ENCODE measurements around the gene DOCK7. TPM values are rescaled to one million over a fixed set of nuclear protein-coding genes. Genes with fewer than 3 reads are reported as not detected.

The DOCK7 gene
- total RNA-seq, 1 donor from 2014 or later = 10.2 TPM

DNA sequence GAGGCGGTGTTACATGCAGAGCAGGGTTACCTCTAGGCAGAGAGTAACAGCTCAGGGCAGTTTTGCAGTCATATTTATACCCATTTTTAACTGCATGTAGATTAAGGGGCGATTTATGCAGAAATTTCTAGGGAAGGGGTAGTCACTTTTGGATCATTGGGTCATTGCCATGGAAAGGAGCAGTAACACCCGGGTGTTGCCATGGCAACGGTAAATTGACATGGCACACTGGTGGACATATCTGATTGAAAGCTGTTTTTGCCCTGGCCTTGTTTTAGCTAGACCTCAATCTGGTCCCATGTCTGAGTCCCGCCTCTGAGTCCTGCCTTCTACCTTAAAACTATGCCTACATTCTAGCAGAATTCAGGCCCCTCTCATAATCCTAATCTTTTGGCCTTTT lies 263.1 kb downstream of the DOCK7 start:
- no peak for DNase-seq
- intact Hi-C loops (cut with micrococcal nuclease) = no loop called here
- no peak overlapping the region for H3K27ac ChIP-seq (replicated peaks)
- H3K4me3 ChIP-seq = no peak overlapping the region
- no peaks in the 10 kb centered on the region for H3K36me3 ChIP-seq
- H3K9me3 ChIP-seq (replicated peaks) = no peaks in the 10 kb centered on the region
- TF ChIP-seq, protein P1, sequence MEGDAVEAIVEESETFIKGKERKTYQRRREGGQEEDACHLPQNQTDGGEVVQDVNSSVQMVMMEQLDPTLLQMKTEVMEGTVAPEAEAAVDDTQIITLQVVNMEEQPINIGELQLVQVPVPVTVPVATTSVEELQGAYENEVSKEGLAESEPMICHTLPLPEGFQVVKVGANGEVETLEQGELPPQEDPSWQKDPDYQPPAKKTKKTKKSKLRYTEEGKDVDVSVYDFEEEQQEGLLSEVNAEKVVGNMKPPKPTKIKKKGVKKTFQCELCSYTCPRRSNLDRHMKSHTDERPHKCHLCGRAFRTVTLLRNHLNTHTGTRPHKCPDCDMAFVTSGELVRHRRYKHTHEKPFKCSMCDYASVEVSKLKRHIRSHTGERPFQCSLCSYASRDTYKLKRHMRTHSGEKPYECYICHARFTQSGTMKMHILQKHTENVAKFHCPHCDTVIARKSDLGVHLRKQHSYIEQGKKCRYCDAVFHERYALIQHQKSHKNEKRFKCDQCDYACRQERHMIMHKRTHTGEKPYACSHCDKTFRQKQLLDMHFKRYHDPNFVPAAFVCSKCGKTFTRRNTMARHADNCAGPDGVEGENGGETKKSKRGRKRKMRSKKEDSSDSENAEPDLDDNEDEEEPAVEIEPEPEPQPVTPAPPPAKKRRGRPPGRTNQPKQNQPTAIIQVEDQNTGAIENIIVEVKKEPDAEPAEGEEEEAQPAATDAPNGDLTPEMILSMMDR (IDR thresholded peaks at IDR 0.05; ENCODE audit: borderline replicate concordance) = no peak
- no peaks in the 10 kb centered on the region for H3K27me3 ChIP-seq (ENCODE audit: low read depth)
- no peaks in the 10 kb centered on the region for H3K4me1 ChIP-seq

DNA sequence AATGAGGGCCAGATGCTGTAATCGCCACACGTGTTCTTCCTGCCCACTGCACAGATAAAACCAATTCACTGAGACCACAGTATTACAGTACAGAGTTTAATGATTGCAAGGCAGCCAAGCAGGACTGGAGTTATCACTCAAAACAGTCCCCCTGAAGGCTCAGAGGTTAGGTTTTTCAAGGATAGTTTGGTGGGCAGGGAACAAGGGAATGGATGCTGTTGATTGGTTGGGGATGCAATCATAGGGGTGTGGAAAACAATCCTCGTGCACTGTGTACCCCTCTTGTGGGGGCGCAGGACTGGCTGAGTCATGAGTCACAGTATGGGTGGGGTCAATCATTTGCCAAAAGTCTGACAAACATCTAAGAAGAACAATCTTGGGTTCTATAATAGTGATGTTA lies 263.8 kb downstream of the DOCK7 start:
- Histone ChIP-seq H3K27ac (replicated peaks) (no peak overlapping the region), H3K4me3 (no peak overlapping the region), H3K4me1 (no peaks in the 10 kb centered on the region), H3K9me3 (replicated peaks) (no peaks in the 10 kb centered on the region), H3K27me3 (ENCODE audit: low read depth) (no peaks in the 10 kb centered on the region), H3K36me3 (no peaks in the 10 kb centered on the region)
- TF ChIP-seq, protein P1 (IDR thresholded peaks at IDR 0.05; ENCODE audit: borderline replicate concordance) = no peak
- intact Hi-C loops (cut with micrococcal nuclease) = no loop called here
- no peak for DNase-seq

DNA sequence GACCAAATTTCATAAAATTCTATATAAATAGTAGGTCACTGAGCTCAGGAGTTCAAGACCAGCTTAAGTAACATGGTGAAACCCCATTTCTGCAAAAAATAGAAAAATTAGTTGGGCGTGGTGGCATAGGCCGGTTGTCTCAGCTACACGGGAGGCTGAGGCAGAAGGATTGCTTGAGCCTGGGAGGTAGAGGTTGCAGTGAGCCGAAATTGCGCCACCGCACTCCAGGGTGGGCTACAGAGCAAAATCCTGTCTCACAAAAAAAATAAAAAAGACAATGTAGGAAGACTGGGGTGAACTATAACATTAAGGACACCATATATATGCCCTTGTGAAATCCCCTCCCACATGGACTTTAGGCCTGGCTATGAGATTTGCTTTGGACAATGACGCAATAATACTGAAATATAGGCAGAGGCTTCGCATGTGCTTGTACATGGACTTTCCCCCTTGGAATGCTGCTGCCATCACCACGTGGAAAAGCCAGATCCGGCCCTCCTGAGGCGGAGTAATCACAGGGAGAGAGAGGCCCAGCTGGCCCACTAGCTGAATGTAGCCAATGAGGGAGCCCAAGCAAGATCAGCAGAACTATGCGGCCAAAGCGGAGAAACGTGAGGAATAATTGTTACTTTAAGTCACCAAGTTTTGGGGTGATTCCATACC lies 264.5 kb downstream of the DOCK7 start:
- H3K9me3 ChIP-seq (replicated peaks) = no peaks in the 10 kb centered on the region
- H3K27me3 ChIP-seq (ENCODE audit: low read depth) = no peaks in the 10 kb centered on the region
- intact Hi-C loops (cut with micrococcal nuclease) = no loop called here
- DNase-seq = no peak
- no peak overlapping the region for H3K4me3 ChIP-seq
- no peaks in the 10 kb centered on the region for H3K36me3 ChIP-seq
- no peaks in the 10 kb centered on the region for H3K4me1 ChIP-seq
- TF ChIP-seq, protein P1 (IDR thresholded peaks at IDR 0.05; ENCODE audit: borderline replicate concordance) = no peak
- H3K27ac ChIP-seq (replicated peaks) = no peak overlapping the region

DNA sequence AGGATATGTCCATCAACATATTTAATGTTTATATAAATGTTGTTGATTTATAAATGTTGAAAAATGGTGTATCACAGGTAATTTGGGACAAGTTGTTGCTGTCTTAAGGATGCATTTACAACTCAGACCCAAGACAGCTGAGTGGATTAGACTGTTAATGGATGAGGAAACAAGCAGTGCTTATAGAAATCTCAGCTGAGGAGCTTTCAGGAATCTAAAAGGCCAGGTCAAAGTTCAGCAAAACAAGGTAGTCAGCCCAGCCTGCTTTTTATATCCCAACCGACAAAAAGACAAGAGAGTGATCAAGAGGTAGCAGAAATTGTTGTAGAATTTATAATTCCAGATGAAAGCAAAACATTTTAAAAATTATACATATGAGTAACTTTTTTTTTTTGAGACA lies 268.0 kb downstream of the DOCK7 start:
- intact Hi-C loops (cut with micrococcal nuclease) = no loop called here
- H3K9me3 ChIP-seq (replicated peaks) = no peaks in the 10 kb centered on the region

DNA sequence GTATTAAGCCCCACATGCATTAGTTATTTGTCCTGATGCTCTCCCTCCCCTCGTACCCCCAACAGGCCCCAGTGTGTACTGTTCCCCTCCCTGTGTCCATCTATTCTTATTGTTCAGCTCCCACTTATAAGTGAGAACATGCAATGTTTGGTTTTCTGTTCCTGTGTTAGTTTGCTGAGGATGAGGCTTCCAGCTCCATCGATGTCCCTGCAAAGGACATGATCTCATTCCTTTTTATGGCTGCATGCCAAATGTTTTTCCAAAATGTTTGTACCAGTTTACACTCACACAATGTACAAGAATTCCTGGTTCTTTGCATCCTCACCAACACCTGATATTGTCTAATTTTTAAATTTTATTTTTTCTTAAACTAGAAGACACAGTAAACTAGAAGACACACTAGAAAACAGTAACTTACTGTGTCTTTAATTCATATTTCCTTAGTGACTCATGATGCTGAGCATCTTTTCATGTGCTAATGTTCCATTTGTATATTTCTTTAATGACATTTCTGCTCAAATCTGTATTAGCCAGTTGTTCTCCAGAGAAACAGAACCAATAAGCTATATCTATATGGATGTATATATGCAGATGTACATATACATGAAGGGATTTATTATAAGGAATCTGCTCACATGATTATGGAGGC lies 270.7 kb downstream of the DOCK7 start:
- intact Hi-C loops (cut with micrococcal nuclease) = no loop called here
- H3K27me3 ChIP-seq (ENCODE audit: low read depth) = peaks cover 8% of the 10 kb centered on the region
- TF ChIP-seq, protein P1 (IDR thresholded peaks at IDR 0.05; ENCODE audit: borderline replicate concordance) = no peak
- no peaks in the 10 kb centered on the region for H3K36me3 ChIP-seq
- no peak for DNase-seq
- no peaks in the 10 kb centered on the region for H3K4me1 ChIP-seq
- no peak overlapping the region for H3K4me3 ChIP-seq
- no peaks in the 10 kb centered on the region for H3K9me3 ChIP-seq (replicated peaks)
- no peak overlapping the region for H3K27ac ChIP-seq (replicated peaks)

More for the DNA sequence above, 268.0 kb downstream of the DOCK7 start:
- Histone ChIP-seq H3K27me3 (ENCODE audit: low read depth) (no peaks in the 10 kb centered on the region), H3K4me3 (no peak overlapping the region), H3K4me1 (no peaks in the 10 kb centered on the region), H3K36me3 (no peaks in the 10 kb centered on the region), H3K27ac (replicated peaks) (no peak overlapping the region)
- DNase-seq = no peak
- TF ChIP-seq, protein P1 (IDR thresholded peaks at IDR 0.05; ENCODE audit: borderline replicate concordance) = no peak

All from left ventricle myocardium inferior (tissue), 1 donor.